IPS-NIHi7 (cell line): ENCODE results near the gene DDC.
"Not testable (repeated sequence)": the region's sequence is repeated elsewhere in the genome, so short reads cannot be mapped to it uniquely, and the experiment has no call there.

Experiments
- DNase-seq: peaks from one replicate; pipeline ENCODE4 v3.0.0; 2012; ENCODE audit warnings: mixed read lengths; ENCODE audit errors: extremely low spot score

DDC gene

GRCh38 chr7:50589364-50589763 is 24.2 kb upstream of the DDC start:
- no peak for DNase-seq

- peak; percentile 63 for DNase-seq
These were observed 23.7 kb upstream of the DDC start for GRCh38 chr7:50588937-50589336.

GRCh38 chr7:50587737-50588136 is 22.5 kb upstream of the DDC start:
- DNase-seq: no peak

- DNase-seq: no peak
These were observed 19.7 kb upstream of the DDC start for GRCh38 chr7:50584793-50585408.

- no peak for DNase-seq
These were observed 19.2 kb upstream of the DDC start for GRCh38 chr7:50584386-50584785.

- DNase-seq: not testable (repeated sequence)
These were observed 18.1 kb upstream of the DDC start for GRCh38 chr7:50583295-50583694.

GRCh38 chr7:50582271-50582670 is 17.1 kb upstream of the DDC start:
- DNase-seq: not testable (repeated sequence)

- not testable (repeated sequence) for DNase-seq
These were observed 15.5 kb upstream of the DDC start for GRCh38 chr7:50580666-50581065.

- no peak for DNase-seq
These were observed 14.9 kb upstream of the DDC start for GRCh38 chr7:50580057-50580456.

GRCh38 chr7:50578105-50578504 is 12.9 kb upstream of the DDC start:
- DNase-seq: not testable (repeated sequence)

- no peak for DNase-seq
These were observed 12.4 kb upstream of the DDC start for GRCh38 chr7:50577569-50577968.

GRCh38 chr7:50576388-50576787 is 11.2 kb upstream of the DDC start:
- DNase-seq: not testable (repeated sequence)

GRCh38 chr7:50567715-50568261 is 2.6 kb upstream of the DDC start:
- DNase-seq: no peak

- no peak for DNase-seq
These were observed 772 bp upstream of the DDC start for GRCh38 chr7:50565977-50566376.

- DNase-seq: no peak
These were observed 333 bp upstream of the DDC start for GRCh38 chr7:50565559-50565916.

GRCh38 chr7:50564171-50564570 is 1.0 kb downstream of the DDC start:
- DNase-seq: no peak

- DNase-seq: no peak
These were observed 3.1 kb downstream of the DDC start for GRCh38 chr7:50562136-50562535.

GRCh38 chr7:50560865-50561351 is 4.3 kb downstream of the DDC start:
- DNase-seq: peak; percentile 23

- no peak for DNase-seq
These were observed 5.3 kb downstream of the DDC start for GRCh38 chr7:50559881-50560280.

GRCh38 chr7:50558294-50559053 is 6.7 kb downstream of the DDC start:
- DNase-seq: no peak

- DNase-seq: no peak
These were observed 8.1 kb downstream of the DDC start for GRCh38 chr7:50557099-50557498.

- no peak for DNase-seq
These were observed 8.8 kb downstream of the DDC start for GRCh38 chr7:50556247-50556991.
